NCI-H345 treated with DMSO at 0.1 percent for 48 hours (cell line): ENCODE measurements around the gene RASSF5.

ENCODE experiments used
- DNase-seq: peaks from one replicate; lab custom pipeline; 2025; ENCODE audit not compliant: unreplicated experiment; lab: John Stamatoyannopoulos, UW

RASSF5 gene

GRCh38 chr1:206496131-206496793 is 11.1 kb upstream of the RASSF5 start:
- DNase-seq: no peak

GRCh38 chr1:206497363-206497762 is 10.0 kb upstream of the RASSF5 start:
- DNase-seq: no peak

GRCh38 chr1:206497774-206498173 is 9.6 kb upstream of the RASSF5 start:
- DNase-seq: no peak

GRCh38 chr1:206498685-206499084 is 8.6 kb upstream of the RASSF5 start:
- no peak for DNase-seq

GRCh38 chr1:206500046-206500445 is 7.3 kb upstream of the RASSF5 start:
- no peak for DNase-seq

- DNase-seq: no peak
These were observed 5.5 kb upstream of the RASSF5 start for GRCh38 chr1:206501881-206502280.

GRCh38 chr1:206502403-206502802 is 4.9 kb upstream of the RASSF5 start:
- no peak for DNase-seq

GRCh38 chr1:206502812-206503211 is 4.5 kb upstream of the RASSF5 start:
- DNase-seq: no peak

- no peak for DNase-seq
These were observed 3.6 kb upstream of the RASSF5 start for GRCh38 chr1:206503591-206504362.

GRCh38 chr1:206504363-206504713 is 3.0 kb upstream of the RASSF5 start:
- no peak for DNase-seq

- DNase-seq: no peak
These were observed 1.5 kb upstream of the RASSF5 start for GRCh38 chr1:206505702-206506355.

GRCh38 chr1:206506405-206507283 is 687 bp upstream of the RASSF5 start:
- DNase-seq: no peak

- no peak for DNase-seq
These were observed 979 bp downstream of the RASSF5 start for GRCh38 chr1:206508130-206508889.

GRCh38 chr1:206508956-206509355 is 1.6 kb downstream of the RASSF5 start:
- DNase-seq: no peak

- DNase-seq: no peak
These were observed 2.4 kb downstream of the RASSF5 start for GRCh38 chr1:206509612-206510257.

GRCh38 chr1:206510371-206510770 is 3.0 kb downstream of the RASSF5 start:
- DNase-seq: no peak

GRCh38 chr1:206511362-206512057 is 4.2 kb downstream of the RASSF5 start:
- DNase-seq: no peak

GRCh38 chr1:206512058-206512850 is 4.9 kb downstream of the RASSF5 start:
- DNase-seq: peak; percentile 33

- no peak for DNase-seq
These were observed 5.5 kb downstream of the RASSF5 start for GRCh38 chr1:206512851-206513180.
